Ovary (tissue), 9 donors: ENCODE results near the gene RPS27L. TPM values are rescaled to one million over a fixed set of nuclear protein-coding genes. Genes with fewer than 3 reads are reported as not detected.

Source experiments
- DNase-seq, 5 donors: peaks; one replicate each; pipeline ENCODE4 v3.0.0-alpha.2; 2019 to 2020
- H3K27ac ChIP-seq, 2 donors: fragments of 200-600 bp; one replicate each; pipeline versions ENCODE4 v1.5.1 to v1.8.0; 2019 to 2022
- H3K27me3 ChIP-seq: fragments of 200-600 bp; one replicate; pipeline ENCODE4 v1.8.0; 2022
- H3K36me3 ChIP-seq: fragments of 200-600 bp; sonication (generic); one replicate; pipeline ENCODE4 v1.5.1; 2019
- H3K4me1 ChIP-seq: one replicate; pipeline ENCODE4 v1.8.1; 2013; ENCODE audit warnings: mild to moderate bottlenecking, moderate library complexity; ENCODE audit not compliant: insufficient read depth
- H3K4me3 ChIP-seq: fragments of 200-600 bp; sonication (generic); one replicate; pipeline ENCODE4 v1.5.1; 2017
- H3K9me3 ChIP-seq, 2 donors: fragments of 200-600 bp in 1 of 2; sonication (generic) in 1 of 2; one replicate each; pipeline versions ENCODE4 v1.5.1 to v1.8.1; 2013 to 2019; ENCODE audit warnings: mild to moderate bottlenecking in 1 of 2, moderate library complexity in 1 of 2
- EP300 ChIP-seq: sonication (generic); formaldehyde crosslinking; IDR thresholded peaks from one replicate; pipeline ENCODE4 v1.6.1; 2017; ENCODE audit warnings: antibody characterized with exemption
- POLR2A ChIP-seq: fragments of 450-650 bp; IDR thresholded peaks from one replicate; pipeline ENCODE4 v1.6.1; 2017; ENCODE audit warnings: antibody characterized with exemption, mild to moderate bottlenecking, moderate library complexity
- WGBS, 3 donors: extraction: QIAGEN DNeasy Blood & Tissue Kit in 1 of 3; methylation state at CpG; one replicate each; pipeline versions ENCODE4 v1.1.5 to v1.1.7; 2013 to 2017; 5-methylcytosine and 5-hydroxymethylcytosine counted together
- intact Hi-C, 4 donors: fragments of 100-400 bp; cut with DNase I; formaldehyde crosslinking; loops; one replicate each; pipeline versions ENCODE4 v1.11.0 to v1.15.1; 2022 to 2023
- polyA plus RNA-seq, 2 donors: library from polyadenylated mRNA; stranded (reverse); fragments of 200-250 nt in 1 of 2; fragments of 350-450 nt in 1 of 2; fragmentation: Illumina TruSeq in 1 of 2; extraction: RNeasy Lipid Tissue Mini Kit (QIAGEN cat#74804) in 1 of 2; gene quantifications; one replicate each; pipeline ENCODE4 v1.2.3, GENCODE V29; 2013 to 2014
- total RNA-seq, 7 donors: library from RNA; depleted of rRNA in 2 of 7; stranded (reverse); fragments of >200 nt in 2 of 7; fragmentation: NEBNext Ultra II Directional in 3 of 7; extraction: Animal tissue kit (Norgen Biotek cat#: 25700) in 3 of 7; gene quantifications; one replicate each; pipeline versions ENCODE4 v1.1.0 to v1.2.4, GENCODE V29; 2016 to 2023
- TF ChIP-seq, protein P1 (sequence below), 3 donors: fragments of 450-650 bp in 2 of 3; fragments of 200-600 bp in 1 of 3; IDR thresholded peaks; one replicate each; pipeline versions ENCODE4 v1.5.1 to v1.8.0; 2016 to 2022; ENCODE audit warnings: antibody characterized with exemption in 3 of 3, mild to moderate bottlenecking in 1 of 3
- donor health status: DM: no; HTN: no; CAD: no; lungs with moderate emphysema.
- donor health status: DM: no; HTN: no; CAD: no.
- donor health status: Bipolar disorder and iron deficiency.
- donor health status: DM: yes; HTN: yes; CAD: no.
- donor health status: DM: no; HTN: no; CAD: no.
- donor health status: DM: yes; HTN: yes; CAD: no.

RPS27L gene
- total and polyA plus RNA-seq, 9 donors, result 85.5 to 129 (median 95.0) TPM

DNA sequence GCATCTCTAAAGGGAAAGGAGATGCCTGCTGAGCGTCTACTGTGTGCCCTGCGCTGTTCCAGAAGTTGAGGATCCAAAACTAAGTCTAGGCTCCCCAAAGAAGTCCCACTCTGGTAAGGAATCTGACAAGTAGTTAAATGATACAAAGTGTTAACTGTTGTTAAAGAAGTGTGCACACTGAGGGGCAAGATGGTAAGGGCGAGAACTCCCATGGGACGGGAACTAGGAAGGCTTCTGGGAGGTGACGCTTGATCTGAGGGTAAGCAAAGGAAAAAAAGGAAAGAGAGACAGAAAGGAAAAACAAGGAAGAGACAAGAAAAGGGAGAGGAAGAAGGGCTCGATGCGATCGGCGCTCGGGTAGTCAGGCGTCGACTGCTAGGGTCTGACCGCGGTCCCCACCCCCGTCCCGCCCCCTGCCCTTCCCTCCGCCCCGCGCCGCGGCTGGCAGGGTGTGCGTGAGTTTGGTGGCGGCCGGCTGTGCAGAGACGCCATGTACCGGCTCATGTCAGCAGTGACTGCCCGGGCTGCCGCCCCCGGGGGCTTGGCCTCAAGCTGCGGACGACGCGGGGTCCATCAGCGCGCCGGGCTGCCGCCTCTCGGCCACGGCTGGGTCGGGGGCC is 35.8 kb downstream of the RPS27L start, which contains the start of gene LACTB:
TSS of gene LACTB (plus strand) at position 480 of the 620 bp plus-strand sequence. CDS start at position 491, 11 bp downstream.
- intact Hi-C loops, result no loop called here
- H3K27me3 ChIP-seq, result no peaks in the 10 kb centered on the region

DNA sequence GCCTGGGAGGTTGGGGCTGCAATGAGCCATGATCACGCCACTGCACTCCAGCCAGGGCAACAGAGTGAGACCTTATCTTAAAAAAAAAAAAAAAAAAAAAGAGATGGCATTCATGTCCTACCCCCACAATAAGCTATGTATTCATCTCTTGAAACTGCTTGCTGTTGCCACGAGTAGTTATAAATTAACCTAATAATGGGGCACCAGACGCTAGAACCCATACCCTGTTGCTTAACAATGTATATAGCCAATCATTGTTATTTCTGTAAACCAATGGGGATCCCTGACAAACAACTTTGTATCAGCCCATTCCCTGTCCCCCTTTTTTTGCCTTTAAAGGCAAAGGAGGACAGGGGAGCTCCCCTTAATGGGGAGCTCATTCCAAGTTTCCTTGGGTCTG is 38.4 kb downstream of the RPS27L start:
- Histone ChIP-seq H3K4me1 (no peaks in the 10 kb centered on the region), H3K9me3 (no peaks in the 10 kb centered on the region), H3K27ac (no peak overlapping the region), H3K36me3 (no peaks in the 10 kb centered on the region), H3K4me3 (no peak overlapping the region), H3K27me3 (no peaks in the 10 kb centered on the region)
- 84 to 86% (median 85%) methylated on average over 3 of the region's 3 CpGs for WGBS, 3 donors
- DNase-seq, result no peak
- TF ChIP-seq, protein P1, sequence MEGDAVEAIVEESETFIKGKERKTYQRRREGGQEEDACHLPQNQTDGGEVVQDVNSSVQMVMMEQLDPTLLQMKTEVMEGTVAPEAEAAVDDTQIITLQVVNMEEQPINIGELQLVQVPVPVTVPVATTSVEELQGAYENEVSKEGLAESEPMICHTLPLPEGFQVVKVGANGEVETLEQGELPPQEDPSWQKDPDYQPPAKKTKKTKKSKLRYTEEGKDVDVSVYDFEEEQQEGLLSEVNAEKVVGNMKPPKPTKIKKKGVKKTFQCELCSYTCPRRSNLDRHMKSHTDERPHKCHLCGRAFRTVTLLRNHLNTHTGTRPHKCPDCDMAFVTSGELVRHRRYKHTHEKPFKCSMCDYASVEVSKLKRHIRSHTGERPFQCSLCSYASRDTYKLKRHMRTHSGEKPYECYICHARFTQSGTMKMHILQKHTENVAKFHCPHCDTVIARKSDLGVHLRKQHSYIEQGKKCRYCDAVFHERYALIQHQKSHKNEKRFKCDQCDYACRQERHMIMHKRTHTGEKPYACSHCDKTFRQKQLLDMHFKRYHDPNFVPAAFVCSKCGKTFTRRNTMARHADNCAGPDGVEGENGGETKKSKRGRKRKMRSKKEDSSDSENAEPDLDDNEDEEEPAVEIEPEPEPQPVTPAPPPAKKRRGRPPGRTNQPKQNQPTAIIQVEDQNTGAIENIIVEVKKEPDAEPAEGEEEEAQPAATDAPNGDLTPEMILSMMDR (IDR thresholded peaks at IDR 0.05), result no peak
- TF ChIP-seq EP300 (no peak), POLR2A (no peak)
- intact Hi-C loops, result no loop called here

More for the DNA sequence above, 35.8 kb downstream of the RPS27L start, which contains the start of gene LACTB:
- Histone ChIP-seq H3K27ac (peak within 1 kb of the TSS; percentile 75 to 84), H3K9me3 (no peaks in the 10 kb centered on the region), H3K4me3 (peak within 1 kb of the TSS; percentile 96), H3K4me1 (no peaks in the 10 kb centered on the region), H3K36me3 (no peaks in the 10 kb centered on the region)
- WGBS, 3 donors, result 0 to 1% (median 1%) methylated on average over 36 to 40 of the region's 40 CpGs
- DNase-seq, result peak; percentile 81 to 89 (median 84)
- TF ChIP-seq, protein P1 (IDR thresholded peaks at IDR 0.05), result no peak
- TF ChIP-seq EP300 (peak; percentile 34), POLR2A (peak; percentile 37)

DNA sequence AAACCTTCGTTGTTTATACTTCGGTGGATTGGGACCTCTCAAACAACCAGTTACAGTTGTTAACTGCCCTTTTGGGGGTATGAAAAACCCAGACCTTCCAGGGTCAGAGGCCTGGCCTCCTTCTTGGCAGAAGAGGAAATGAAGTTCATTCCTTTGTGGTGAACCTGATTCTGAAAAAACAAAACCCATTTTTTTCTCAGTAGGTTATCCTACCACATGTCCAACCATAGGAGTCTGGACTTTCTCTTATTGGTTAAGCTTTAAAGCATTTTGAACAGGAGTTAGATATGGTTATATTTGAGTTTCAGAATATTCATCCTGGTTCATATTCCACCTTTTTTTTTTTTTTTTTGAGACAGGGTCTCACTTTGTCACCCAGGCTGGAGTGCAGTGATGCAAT is 42.8 kb downstream of the RPS27L start:
- H3K27ac ChIP-seq, result no peak overlapping the region
- no peaks in the 10 kb centered on the region for H3K4me1 ChIP-seq
- WGBS, 3 donors, result 61 to 85% (median 75%) methylated on average over 2 of the region's 2 CpGs
- no peak for DNase-seq
- TF ChIP-seq EP300 (no peak), POLR2A (no peak)
- TF ChIP-seq, protein P1 (IDR thresholded peaks at IDR 0.05), result no peak
- H3K9me3 ChIP-seq, result no peaks in the 10 kb centered on the region
- no peaks in the 10 kb centered on the region for H3K27me3 ChIP-seq
- no peaks in the 10 kb centered on the region for H3K36me3 ChIP-seq
- intact Hi-C loops, result no loop called here
- H3K4me3 ChIP-seq, result no peak overlapping the region

DNA sequence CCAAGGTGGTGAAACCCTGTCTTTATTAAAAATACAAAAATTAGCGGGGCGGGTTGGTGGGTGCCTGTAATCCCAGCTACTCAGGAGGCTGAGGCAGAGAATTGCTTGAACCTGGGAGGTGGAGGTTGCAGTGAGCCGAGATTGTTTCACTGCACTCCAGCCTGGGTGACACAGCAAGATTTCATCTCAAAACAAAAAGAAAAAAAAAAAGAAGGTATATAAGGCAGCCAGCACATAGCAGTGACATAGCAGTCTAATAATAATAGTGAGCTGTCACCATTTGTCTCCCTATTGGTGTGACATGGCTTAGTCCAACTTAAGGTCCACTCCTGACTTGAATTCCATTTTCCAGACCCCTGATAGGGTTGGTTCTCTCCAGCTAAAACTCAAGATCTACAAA is 44.4 kb downstream of the RPS27L start:
- TF ChIP-seq, protein P1 (IDR thresholded peaks at IDR 0.05), result no peak
- TF ChIP-seq EP300 (no peak), POLR2A (no peak)
- no peaks in the 10 kb centered on the region for H3K4me1 ChIP-seq
- H3K36me3 ChIP-seq, result no peaks in the 10 kb centered on the region
- no peak for DNase-seq
- WGBS, 3 donors, result 95 to 97% (median 95%) methylated on average over 3 of the region's 3 CpGs
- H3K27ac ChIP-seq, result no peak overlapping the region
- intact Hi-C loops, result no loop called here
- no peaks in the 10 kb centered on the region for H3K9me3 ChIP-seq
- H3K27me3 ChIP-seq, result no peaks in the 10 kb centered on the region
- H3K4me3 ChIP-seq, result no peak overlapping the region
